HUES48 (cell line): ENCODE results near the gene HERPUD2.
"Not testable (repeated sequence)": the region's sequence is repeated elsewhere in the genome, so short reads cannot be mapped to it uniquely, and the experiment has no call there.

Experiments
- H3K27ac ChIP-seq: one replicate; pipeline ENCODE4 v1.7.0; 2013; ENCODE audit warnings: low read depth, low read length, inconsistent platforms
- H3K27me3 ChIP-seq: 2 replicates; pipeline ENCODE4 v1.6.1; 2013; ENCODE audit warnings: mild to moderate bottlenecking, low read length; ENCODE audit not compliant: control insufficient read depth, insufficient read depth
- H3K36me3 ChIP-seq: 2 replicates; pipeline ENCODE4 v1.6.1; 2013; ENCODE audit warnings: low read length; ENCODE audit not compliant: control insufficient read depth, insufficient read depth
- H3K4me1 ChIP-seq: 2 replicates; pipeline ENCODE4 v1.6.1; 2013; ENCODE audit warnings: mild to moderate bottlenecking, low read length; ENCODE audit not compliant: control insufficient read depth, insufficient read depth
- H3K4me3 ChIP-seq: 2 replicates; pipeline ENCODE4 v1.5.1; 2013; ENCODE audit warnings: mild to moderate bottlenecking, low read depth, low read length
- H3K9ac ChIP-seq: 2 replicates; pipeline ENCODE4 v1.6.1; 2013; ENCODE audit warnings: mild to moderate bottlenecking, low read depth, low read length, moderate library complexity
- H3K9me3 ChIP-seq: 2 replicates; pipeline ENCODE4 v1.6.1; 2013; ENCODE audit warnings: low read length; ENCODE audit not compliant: control insufficient read depth, insufficient read depth

Gene HERPUD2

GRCh38 chr7:35695987-35696386 lies 1.1 kb upstream of the HERPUD2 start:
- Histone ChIP-seq H3K27ac (no peak overlapping the region), H3K9me3 (no peaks in the 10 kb centered on the region), H3K36me3 (no peaks in the 10 kb centered on the region), H3K9ac (no peak overlapping the region), H3K27me3 (peaks cover 21% of the 10 kb centered on the region), H3K4me1 (peaks cover 31% of the 10 kb centered on the region), H3K4me3 (peak overlapping the region; percentile 94)

GRCh38 chr7:35695473-35695850 lies 527 bp upstream of the HERPUD2 start:
- Histone ChIP-seq H3K4me1 (peaks cover 31% of the 10 kb centered on the region), H3K36me3 (no peaks in the 10 kb centered on the region), H3K9me3 (no peaks in the 10 kb centered on the region), H3K4me3 (peak overlapping the region; percentile 94), H3K27me3 (peaks cover 21% of the 10 kb centered on the region), H3K27ac (peak overlapping the region; percentile 93), H3K9ac (peak overlapping the region; percentile 90)

GRCh38 chr7:35694161-35694783 lies 663 bp downstream of the HERPUD2 start:
- Histone ChIP-seq H3K9ac (peak overlapping the region; percentile 81), H3K27ac (peak overlapping the region; percentile 93), H3K36me3 (no peaks in the 10 kb centered on the region), H3K4me3 (peak overlapping the region; percentile 94), H3K4me1 (peaks cover 31% of the 10 kb centered on the region), H3K9me3 (no peaks in the 10 kb centered on the region), H3K27me3 (peaks cover 21% of the 10 kb centered on the region)

GRCh38 chr7:35691827-35692307 lies 3.1 kb downstream of the HERPUD2 start:
- Histone ChIP-seq H3K27ac (peak overlapping the region; percentile 15), H3K9me3 (no peaks in the 10 kb centered on the region), H3K27me3 (peaks cover 21% of the 10 kb centered on the region), H3K9ac (no peak overlapping the region), H3K4me3 (0 out of 2 replicates have a peak overlapping the region, but pooled peaks have one; percentile 27), H3K36me3 (no peaks in the 10 kb centered on the region), H3K4me1 (peaks cover 24% of the 10 kb centered on the region)

GRCh38 chr7:35691366-35691765 lies 3.6 kb downstream of the HERPUD2 start:
- Histone ChIP-seq H3K4me1 (peaks cover 24% of the 10 kb centered on the region), H3K9me3 (no peaks in the 10 kb centered on the region), H3K27ac (no peak overlapping the region), H3K4me3 (no peak overlapping the region), H3K36me3 (no peaks in the 10 kb centered on the region), H3K9ac (no peak overlapping the region), H3K27me3 (peaks cover 21% of the 10 kb centered on the region)

GRCh38 chr7:35690614-35691013 lies 4.3 kb downstream of the HERPUD2 start:
- H3K9me3 ChIP-seq, H3K27ac ChIP-seq, H3K36me3 ChIP-seq, H3K9ac ChIP-seq, H3K4me3 ChIP-seq: not testable (repeated sequence)
- Histone ChIP-seq H3K4me1 (peaks cover 17% of the 10 kb centered on the region), H3K27me3 (peaks cover 21% of the 10 kb centered on the region)

- no peak overlapping the region for H3K4me3 ChIP-seq
- no peaks in the 10 kb centered on the region for H3K27me3 ChIP-seq
- no peak overlapping the region for H3K27ac ChIP-seq
- H3K36me3 ChIP-seq = no peaks in the 10 kb centered on the region
- peaks cover 2% of the 10 kb centered on the region; the same call in 1 of the 2 replicates for H3K4me1 ChIP-seq
- H3K9me3 ChIP-seq = no peaks in the 10 kb centered on the region
- no peak overlapping the region for H3K9ac ChIP-seq
Observed at GRCh38 chr7:35685781-35686180, 9.2 kb downstream of the HERPUD2 start.

GRCh38 chr7:35681231-35682029 lies 13.5 kb downstream of the HERPUD2 start:
- Histone ChIP-seq H3K27ac (no peak overlapping the region), H3K36me3 (no peaks in the 10 kb centered on the region), H3K27me3 (no peaks in the 10 kb centered on the region), H3K9ac (no peak overlapping the region), H3K4me1 (peaks cover 15% of the 10 kb centered on the region), H3K4me3 (no peak overlapping the region), H3K9me3 (no peaks in the 10 kb centered on the region)

- H3K9ac ChIP-seq = no peak overlapping the region
- H3K4me3 ChIP-seq = no peak overlapping the region
- H3K9me3 ChIP-seq = no peaks in the 10 kb centered on the region
- H3K4me1 ChIP-seq = peaks cover 18% of the 10 kb centered on the region
- peak overlapping the region; percentile 46 for H3K27ac ChIP-seq
- H3K27me3 ChIP-seq = no peaks in the 10 kb centered on the region
- no peaks in the 10 kb centered on the region for H3K36me3 ChIP-seq
Observed at GRCh38 chr7:35680403-35681013, 14.4 kb downstream of the HERPUD2 start.

GRCh38 chr7:35677582-35678356 lies 17.2 kb downstream of the HERPUD2 start:
- H3K27ac ChIP-seq = no peak overlapping the region
- H3K27me3 ChIP-seq = no peaks in the 10 kb centered on the region
- no peaks in the 10 kb centered on the region for H3K9me3 ChIP-seq
- peaks cover 30% of the 10 kb centered on the region for H3K4me1 ChIP-seq
- no peak overlapping the region for H3K4me3 ChIP-seq
- H3K9ac ChIP-seq = no peak overlapping the region
- H3K36me3 ChIP-seq = no peaks in the 10 kb centered on the region
